ENCODE measurements around the gene NOTCH3.

The NOTCH3 gene

GRCh38 chr19:15235781-15236180, 35.0 kb upstream of the NOTCH3 start:
- no peak overlapping the region for H3K4me3 ChIP-seq (ENCODE audit: low read length)
- no peak for TF ChIP-seq CTCF (IDR thresholded peaks at IDR 0.05; ENCODE audit: insufficient read depth, low read depth, low read length, missing control alignments)
- no peak for DNase-seq (ENCODE audit: low read depth)

DNA sequence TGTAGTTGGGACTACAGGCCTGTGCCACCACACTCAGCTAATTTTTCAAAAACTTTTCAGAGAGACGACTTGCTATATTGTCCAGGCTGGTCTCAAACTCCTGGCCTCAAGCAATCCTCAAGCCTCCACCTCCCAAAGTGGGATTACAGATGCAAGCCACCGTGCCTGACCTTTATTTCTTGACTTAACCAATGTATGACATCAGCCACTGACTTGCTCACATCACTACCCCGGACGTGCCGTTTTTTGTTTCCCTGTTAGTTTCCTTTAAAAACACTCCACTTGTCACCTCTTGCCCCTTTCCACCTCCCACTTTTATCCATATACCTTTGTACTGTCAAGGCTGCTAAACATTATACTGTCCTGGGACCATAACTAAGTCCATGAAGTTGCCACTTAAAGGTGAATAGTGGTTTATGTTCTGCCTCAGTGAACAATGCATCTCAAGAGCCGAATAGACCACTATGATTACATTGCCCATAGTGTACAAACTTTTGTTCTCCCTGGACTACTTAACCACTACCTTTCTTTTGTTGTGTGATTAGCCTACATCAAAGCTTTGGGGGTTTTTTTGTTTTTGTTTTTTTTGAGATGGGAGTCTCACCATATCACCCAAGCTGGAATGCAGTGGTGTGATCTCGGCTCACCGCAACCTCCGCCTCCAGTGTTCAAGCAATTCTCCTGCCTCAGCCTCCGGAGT, 33.8 kb upstream of the NOTCH3 start:
- no peak for DNase-seq (ENCODE audit: low read depth)
- no peak for TF ChIP-seq CTCF (IDR thresholded peaks at IDR 0.05; ENCODE audit: insufficient read depth, low read depth, low read length, missing control alignments)
- no peak overlapping the region for H3K4me3 ChIP-seq (ENCODE audit: low read length)

GRCh38 chr19:15231271-15231670, 30.5 kb upstream of the NOTCH3 start:
- H3K4me3 ChIP-seq (ENCODE audit: low read length) = no peak overlapping the region
- peak; percentile 85 for DNase-seq (ENCODE audit: low read depth)
- no peak for TF ChIP-seq CTCF (IDR thresholded peaks at IDR 0.05; ENCODE audit: insufficient read depth, low read depth, low read length, missing control alignments)

DNA sequence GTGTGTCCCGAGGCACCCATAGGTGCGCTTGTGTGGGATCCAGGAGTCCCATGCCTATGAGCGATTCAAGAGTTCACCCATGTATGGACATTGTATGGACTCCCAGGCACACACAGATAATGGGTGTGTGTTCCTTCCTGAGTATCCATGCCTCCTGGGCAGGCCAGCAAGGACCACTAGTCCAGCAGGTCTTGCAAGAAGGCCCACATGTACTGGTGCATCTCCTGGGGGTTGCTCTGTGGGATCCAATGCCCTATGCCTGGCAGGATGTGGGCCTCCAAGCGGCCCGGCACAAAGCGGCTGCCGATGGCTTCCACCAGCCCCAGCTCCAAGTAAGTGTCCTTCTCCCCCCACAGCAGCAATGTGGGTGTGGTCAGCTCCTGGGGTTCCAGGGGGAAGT, 26.5 kb upstream of the NOTCH3 start:
- no peak overlapping the region for H3K4me3 ChIP-seq (ENCODE audit: low read length)
- no peak for DNase-seq (ENCODE audit: low read depth)
- TF ChIP-seq CTCF (IDR thresholded peaks at IDR 0.05; ENCODE audit: insufficient read depth, low read depth, low read length, missing control alignments) = no peak

GRCh38 chr19:15225760-15226159, 25.0 kb upstream of the NOTCH3 start:
- no peak overlapping the region for H3K4me3 ChIP-seq (ENCODE audit: low read length)
- TF ChIP-seq CTCF (IDR thresholded peaks at IDR 0.05; ENCODE audit: insufficient read depth, low read depth, low read length, missing control alignments) = no peak
- DNase-seq (ENCODE audit: low read depth) = no peak

DNA sequence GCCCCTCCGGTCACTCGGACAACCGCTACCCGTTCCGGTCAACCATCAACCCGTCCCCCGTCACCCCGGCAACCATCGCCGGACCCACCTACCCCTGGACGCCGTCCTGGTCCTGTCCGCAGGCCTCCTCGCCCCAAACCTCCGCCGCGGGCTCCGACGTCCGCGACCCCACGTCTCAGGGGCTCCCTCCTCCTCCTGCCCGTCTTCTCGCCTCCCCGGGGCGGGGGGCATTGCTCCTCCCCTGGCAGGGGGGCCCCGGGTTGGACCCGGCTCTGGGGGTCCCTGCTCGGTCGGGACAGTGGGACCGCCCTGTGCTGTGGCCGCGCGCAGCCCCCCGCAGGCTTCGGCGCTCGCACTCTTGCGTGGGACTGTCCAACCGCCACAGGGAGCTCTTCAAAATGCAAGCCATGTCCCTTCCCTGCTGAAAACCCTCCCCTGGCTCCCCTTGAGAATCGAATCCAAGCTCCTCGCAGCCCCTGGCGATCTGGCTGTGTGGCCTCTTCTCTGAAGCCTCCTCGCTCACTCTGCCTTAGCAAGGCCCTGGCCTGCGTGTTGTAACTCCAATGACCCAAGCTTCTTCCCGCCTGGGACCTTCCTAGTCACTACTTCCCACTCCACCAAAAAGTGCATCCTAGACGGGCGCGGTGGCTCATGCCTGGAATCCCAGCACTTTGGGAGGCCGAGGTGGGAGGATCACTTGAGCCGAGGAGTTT, 23.0 kb upstream of the NOTCH3 start:
- TF ChIP-seq CTCF (IDR thresholded peaks at IDR 0.05; ENCODE audit: insufficient read depth, low read depth, low read length, missing control alignments) = no peak

More for the DNA sequence above, 23.0 kb upstream of the NOTCH3 start:
- peak overlapping the region; percentile 50 for H3K4me3 ChIP-seq (ENCODE audit: low read length)
- no peak for DNase-seq (ENCODE audit: low read depth)

Measured in epithelial cell of esophagus (primary cell).